Hematopoietic multipotent progenitor cell treated with erythropoietin and hydrocortisone succinate and interleukin-3 and kit ligand, for 6 days (in vitro differentiated cells): ENCODE measurements around the gene NR6A1.
"Not testable (repeated sequence)": the region's sequence is repeated elsewhere in the genome, so short reads cannot be mapped to it uniquely, and the experiment has no call there.

Experiments
- DNase-seq: peaks from one replicate; pipeline ENCODE4 v3.0.0-alpha.2; 2015

NR6A1 gene

GRCh38 chr9:124758061-124758460, 13.1 kb downstream of the NR6A1 start:
- DNase-seq = peak; percentile 76

GRCh38 chr9:124757616-124758015, 13.5 kb downstream of the NR6A1 start:
- no peak for DNase-seq

- no peak for DNase-seq
Measured at GRCh38 chr9:124756011-124756410, 15.1 kb downstream of the NR6A1 start.

DNA sequence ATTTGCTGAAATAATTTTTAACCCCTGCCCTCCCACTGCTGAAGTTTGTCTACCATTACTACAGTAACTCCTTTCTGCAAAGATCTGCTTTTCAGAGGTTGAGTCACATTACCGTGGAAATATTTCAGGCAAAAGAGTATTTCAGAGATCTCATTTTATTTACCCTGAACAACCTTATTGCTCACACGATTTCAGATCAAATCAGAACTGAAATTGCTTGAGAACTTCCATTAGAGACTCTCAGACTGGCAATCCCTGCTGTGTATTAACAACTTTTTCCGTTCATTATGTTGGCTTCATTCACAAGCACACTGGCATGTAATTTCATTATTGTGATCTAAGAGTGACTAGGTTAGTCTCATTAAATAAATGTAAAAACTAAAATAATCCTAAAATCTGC, 16.1 kb downstream of the NR6A1 start:
- DNase-seq = no peak

DNA sequence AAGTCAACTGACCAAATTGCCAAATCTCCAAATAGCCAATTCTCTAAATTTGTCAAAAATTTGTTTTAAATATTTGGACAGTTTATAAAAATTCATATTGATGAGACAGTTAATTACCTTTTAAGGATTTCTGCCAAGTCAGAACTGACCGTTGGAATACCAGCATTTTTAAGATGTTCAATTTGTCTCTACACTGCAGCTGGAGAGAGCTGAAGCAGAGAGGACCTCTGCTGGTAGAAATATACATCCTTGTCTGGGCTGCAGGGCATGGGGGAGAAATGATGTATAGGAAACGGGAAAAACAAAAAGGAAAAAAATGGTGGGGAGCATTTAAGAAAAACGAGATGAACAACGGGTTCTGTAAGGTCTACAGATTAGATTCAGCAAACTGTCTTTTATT, 16.8 kb downstream of the NR6A1 start:
- peak; percentile 51 for DNase-seq

GRCh38 chr9:124752967-124753366, 18.1 kb downstream of the NR6A1 start:
- no peak for DNase-seq

DNA sequence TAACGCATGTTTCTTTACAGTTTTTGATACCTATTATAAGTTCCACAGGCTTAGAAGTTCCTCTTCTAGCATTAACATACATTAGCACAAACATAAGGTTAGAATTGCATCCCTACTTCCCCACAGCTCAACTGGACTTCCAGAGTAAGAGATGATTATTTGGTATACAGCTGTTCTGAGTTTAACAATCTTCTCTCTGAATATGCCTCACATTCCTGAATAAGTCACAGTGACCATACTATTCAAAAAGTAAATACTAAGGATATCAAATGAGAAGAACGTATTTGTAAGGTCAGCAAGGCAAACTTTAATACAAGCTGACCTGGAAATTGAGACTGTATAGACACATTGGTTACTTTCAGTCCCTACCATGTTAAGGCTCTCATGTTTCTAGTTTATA, 21.3 kb downstream of the NR6A1 start:
- no peak for DNase-seq

- no peak for DNase-seq
Measured at GRCh38 chr9:124749284-124749683, 21.8 kb downstream of the NR6A1 start.

DNA sequence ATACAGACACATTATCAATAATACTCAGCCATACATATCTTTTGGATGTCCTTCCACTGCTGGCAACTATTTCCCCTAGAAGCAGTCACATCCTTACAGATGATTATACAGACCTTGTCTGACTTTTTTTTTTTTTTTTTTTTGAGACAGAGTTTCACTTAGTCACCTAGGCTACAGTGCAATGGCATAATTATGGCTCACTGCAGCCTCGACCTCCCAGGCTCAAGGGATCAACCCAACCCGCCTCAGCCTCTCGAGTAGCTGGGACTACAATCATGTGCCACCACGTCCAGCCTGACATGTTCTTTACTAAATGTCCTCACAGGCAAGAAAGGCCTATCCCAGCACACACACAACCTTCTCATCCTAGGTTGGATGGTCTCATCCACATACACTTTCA, 24.0 kb downstream of the NR6A1 start:
- DNase-seq = no peak

- DNase-seq = no peak
Measured at GRCh38 chr9:124743686-124744348, 27.3 kb downstream of the NR6A1 start.

- DNase-seq = peak; percentile 36
Measured at GRCh38 chr9:124742940-124743339, 28.2 kb downstream of the NR6A1 start.

DNA sequence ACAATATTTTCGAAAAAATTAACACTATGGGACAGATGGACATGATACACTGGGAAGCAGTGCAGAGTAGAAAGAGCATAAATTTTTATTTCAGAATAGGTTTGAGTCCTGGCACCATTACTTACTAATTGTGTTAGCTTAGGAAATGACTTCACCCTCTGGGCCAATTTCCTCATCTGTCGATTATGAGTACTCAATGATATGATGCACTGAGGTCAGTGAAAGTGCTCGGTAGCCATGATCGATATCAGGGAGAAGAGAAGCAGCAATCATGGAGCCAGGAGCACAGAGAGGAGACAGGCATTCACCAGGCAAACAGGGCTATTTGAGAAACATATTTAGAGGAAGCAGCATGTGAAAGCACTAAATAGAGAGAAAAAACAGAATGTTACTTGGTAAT, 29.4 kb downstream of the NR6A1 start:
- no peak for DNase-seq

DNA sequence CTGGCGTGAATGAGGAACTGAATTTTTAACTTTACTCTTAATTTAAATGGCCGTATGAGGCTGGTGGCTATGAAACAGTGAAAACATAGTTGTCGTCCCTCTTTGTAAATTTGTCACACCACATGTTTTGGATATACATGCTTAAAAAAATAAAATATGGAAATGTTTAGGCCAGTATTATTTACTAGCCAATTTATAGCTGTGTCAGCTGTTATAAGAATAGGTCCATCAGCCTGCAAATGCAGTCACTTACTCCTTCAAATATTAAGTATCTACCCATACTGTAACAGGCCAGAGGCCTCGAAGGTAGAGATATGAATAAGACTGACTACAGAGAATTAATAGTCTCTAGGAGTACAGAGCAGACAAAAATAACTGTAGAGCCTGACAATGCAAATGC, 30.0 kb downstream of the NR6A1 start:
- no peak for DNase-seq

DNA sequence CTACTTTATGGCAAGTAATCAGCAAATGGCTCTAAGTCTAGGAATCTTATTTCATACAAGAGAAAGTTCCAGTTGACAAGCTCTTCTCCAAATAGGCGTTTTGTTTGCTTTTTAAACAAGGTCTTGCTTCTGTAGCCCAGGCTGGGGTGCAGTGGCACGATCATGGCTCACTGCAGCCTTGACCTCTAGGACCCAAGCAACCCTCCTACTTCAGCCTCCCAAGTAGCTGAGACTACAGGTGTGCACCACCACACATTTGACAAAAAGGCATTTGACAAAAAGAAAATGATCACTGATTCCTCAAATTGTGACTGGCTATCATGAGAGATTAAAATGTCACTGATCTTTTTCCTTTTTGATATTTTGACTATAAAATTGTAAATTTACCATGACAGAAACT, 31.8 kb downstream of the NR6A1 start:
- DNase-seq = no peak

DNA sequence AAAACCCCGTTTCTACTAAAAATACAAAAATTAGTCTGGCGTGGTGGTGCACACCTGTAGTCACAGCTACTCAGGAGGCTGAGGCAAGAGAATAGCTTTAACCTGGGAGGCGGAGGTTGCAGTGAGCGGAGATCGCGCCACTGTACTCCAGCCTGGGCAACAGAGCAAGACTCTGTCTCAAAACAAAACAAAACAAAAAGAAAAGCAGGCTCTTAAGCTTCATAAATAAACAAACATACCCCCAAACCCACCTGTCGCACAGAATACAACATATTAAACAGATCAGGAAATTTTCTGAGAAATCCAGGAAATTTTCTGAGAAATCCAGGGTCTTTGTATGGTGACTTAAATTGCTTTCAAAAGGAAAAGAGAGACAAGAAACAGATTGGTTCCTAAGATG, 33.0 kb downstream of the NR6A1 start:
- not testable (repeated sequence) for DNase-seq

DNA sequence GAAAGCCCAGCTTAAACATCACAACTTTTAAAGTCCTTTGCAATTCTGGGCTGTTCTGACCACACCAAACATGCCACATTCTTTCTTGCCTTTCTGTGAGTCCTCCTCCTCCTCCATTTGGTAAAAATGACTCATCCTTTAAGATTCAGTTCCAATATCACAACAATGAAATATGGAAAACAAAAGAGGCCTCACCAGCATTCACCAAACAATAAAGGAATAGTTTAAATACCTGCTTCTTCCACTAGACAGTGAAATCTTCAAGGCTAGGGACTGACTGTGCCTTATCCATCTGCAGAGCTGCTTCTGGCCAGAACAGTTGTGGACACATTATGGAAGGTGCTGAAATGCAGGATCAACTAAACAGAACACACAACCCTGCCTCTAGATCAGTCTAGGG, 36.0 kb downstream of the NR6A1 start:
- no peak for DNase-seq

DNA sequence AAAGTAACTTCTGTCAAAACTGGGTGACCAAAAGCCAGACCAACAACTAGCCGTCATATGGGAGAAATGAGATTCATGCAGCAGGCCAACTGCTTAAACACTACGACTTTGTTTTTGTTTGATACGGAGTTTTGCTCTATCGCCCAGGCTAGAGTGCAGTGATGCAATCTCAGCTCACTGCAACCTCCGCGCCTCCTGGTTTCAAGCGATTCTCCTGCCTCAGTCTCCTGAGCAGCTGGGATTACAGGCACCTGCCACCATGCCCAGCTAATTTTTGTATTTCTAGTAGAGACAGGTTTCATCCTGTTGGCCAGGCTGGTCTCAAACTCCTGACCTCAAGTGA, 36.4 kb downstream of the NR6A1 start:
- DNase-seq = not testable (repeated sequence)

DNA sequence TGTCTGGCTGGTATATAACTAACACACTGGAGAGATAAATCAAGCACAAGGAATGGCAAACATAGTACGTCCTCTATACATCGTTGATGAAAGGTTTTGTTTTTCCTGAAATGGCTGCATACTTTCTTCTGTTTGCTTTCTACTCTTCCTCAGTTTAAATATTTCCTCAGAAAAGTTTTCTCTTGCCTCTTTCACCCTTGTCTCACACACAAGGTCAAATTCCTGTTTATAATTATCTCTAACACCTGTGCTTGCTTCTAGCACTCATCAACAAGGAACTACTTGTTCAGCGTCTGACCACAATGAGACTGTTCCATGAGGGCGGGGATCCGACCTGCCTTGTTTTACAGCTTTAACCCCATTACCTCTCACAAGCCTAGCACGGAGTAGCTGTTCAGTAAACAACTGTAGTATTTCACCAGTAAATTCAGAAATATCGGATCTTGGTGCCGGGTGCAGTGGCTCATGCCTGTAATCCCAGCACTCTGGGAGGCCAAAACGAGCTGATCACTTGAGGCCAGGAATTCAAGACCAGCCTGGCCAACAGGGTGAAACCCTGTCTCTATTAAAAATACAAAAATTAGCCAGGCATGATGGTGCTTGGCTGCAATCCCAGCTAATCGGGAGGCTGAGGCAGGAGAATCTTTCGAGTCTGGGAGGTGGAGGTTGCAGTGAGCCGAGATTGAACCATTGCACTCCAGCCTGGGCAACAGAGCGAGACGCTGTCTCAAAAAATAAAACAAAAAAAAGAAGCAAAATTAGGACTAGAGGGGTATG, 37.0 kb downstream of the NR6A1 start:
- peak; percentile 34 for DNase-seq

DNA sequence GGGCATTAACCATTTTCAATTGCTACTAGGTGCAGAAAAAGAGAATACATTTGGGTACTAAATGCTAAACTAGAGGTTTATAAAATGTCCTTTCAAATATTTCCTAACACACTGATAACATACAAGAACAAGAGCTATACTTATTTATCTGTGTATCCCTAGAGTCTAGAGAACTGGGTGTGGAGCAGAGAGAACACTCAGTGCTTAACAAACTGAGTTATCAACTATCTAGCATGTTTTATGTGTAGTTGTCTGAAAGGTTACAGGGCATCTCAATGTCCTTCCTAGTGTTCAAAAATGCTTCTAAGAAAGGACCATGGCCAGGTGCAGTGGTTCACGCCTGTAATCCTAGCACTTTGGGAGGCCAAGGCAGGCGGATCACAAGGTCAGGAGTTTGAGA, 40.3 kb downstream of the NR6A1 start:
- DNase-seq = peak; percentile 32

- no peak for DNase-seq
Measured at GRCh38 chr9:124726886-124727285, 44.2 kb downstream of the NR6A1 start.

DNA sequence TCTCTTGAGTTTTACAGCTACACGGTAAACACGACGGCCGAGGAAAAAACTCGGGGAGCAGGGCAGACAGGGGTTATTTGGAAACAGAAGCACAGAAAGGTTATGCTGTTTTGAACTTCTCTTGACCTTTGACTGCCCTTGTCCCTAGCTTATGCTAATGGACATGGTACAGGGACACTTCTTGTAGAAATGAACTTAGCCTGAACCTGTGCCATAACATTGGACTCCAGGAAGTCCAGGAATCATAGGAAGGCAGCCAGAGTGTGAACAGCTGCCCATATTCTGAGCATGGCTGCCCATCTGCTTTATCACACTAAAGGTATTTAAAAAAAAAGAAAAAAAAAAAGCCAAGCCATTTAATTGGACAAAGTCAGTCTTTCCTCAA, 46.1 kb downstream of the NR6A1 start:
- DNase-seq = no peak

DNA sequence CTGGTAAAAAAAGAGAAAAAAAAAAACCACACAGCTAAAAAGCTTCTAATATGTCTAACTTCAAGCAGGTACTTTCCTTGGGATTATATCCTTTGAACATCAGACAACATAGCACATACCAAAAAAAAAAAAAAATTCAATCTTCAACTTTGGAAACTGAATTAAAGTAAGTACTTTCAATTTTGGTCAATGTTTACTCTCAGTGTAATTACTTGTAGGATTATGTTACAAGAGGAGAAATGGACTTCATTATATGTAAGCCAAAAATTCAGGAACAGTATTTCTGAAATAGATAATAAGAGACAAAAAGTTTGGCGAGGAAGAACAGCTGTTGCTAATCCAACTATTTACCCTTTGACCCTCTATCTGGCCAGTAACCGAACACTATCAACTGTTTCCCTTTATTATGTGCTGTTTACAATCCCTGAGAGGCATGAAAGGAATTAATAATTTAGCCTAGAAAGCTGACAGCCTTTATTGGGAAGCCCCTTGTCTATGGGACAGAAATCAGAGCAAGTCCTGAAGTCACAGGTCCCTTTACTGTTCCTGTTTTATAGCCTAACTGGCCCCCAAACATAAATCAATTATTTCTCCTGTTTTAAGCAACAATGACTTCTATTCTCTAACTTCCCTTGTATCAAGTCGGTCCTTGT, 46.6 kb downstream of the NR6A1 start:
- DNase-seq = no peak

DNA sequence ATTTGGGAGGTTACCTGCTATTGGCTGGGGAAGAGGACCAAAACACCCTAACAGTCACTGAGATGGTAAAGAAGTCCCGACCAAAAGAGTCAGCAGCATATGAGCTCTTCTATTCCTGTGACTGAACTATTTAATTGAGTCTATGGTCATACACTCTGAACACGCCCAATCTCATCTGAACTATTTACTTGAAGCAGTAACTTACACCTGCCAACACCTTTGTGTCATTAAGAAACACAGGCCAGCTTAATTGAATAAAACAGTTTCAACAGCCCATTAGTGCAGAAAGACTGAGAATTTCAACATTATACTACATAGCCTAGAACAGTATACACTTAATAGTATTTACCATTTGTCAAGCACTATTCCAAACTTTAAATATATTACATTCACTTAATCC, 47.8 kb downstream of the NR6A1 start:
- DNase-seq = no peak
